ENCODE data around the gene AGBL3.

The AGBL3 gene

GRCh38 chr7:135150072-135150782 lies 163.9 kb downstream of the AGBL3 start:
- DNase-seq (ENCODE audit: low spot score) = no peak
- in situ Hi-C loops (cut with MboI; ENCODE audit: low pct_unique_long_range_greater_than_20kb, low sequenced_read_pairs, unreplicated experiment) = loop anchor here (10.0 kb wide), 1 partner anchor 155 kb away; no protein-coding TSS in a partner anchor
- TF ChIP-seq, protein P1, sequence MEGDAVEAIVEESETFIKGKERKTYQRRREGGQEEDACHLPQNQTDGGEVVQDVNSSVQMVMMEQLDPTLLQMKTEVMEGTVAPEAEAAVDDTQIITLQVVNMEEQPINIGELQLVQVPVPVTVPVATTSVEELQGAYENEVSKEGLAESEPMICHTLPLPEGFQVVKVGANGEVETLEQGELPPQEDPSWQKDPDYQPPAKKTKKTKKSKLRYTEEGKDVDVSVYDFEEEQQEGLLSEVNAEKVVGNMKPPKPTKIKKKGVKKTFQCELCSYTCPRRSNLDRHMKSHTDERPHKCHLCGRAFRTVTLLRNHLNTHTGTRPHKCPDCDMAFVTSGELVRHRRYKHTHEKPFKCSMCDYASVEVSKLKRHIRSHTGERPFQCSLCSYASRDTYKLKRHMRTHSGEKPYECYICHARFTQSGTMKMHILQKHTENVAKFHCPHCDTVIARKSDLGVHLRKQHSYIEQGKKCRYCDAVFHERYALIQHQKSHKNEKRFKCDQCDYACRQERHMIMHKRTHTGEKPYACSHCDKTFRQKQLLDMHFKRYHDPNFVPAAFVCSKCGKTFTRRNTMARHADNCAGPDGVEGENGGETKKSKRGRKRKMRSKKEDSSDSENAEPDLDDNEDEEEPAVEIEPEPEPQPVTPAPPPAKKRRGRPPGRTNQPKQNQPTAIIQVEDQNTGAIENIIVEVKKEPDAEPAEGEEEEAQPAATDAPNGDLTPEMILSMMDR (IDR thresholded peaks at IDR 0.05; ENCODE audit: extremely low read depth, insufficient read depth, missing control alignments) = peak; percentile 1

DNA sequence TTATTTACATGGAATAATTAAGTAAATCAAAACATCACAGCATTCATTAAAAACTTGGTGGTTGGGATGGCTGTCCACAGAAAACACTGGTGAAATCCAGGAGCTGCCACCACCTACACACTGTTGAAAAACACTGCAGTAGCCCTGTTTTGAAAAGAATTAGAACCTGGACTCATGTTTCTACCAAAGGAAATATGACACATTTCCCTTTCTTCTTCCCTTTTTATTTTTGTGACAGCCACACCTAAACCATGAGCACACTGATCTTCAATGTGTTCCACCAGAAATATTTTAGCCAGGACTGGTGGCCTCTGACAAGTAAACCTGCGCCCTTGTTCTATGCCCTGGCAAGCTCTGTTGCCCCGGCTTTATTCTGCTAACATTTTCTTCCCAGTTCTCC lies 164.8 kb downstream of the AGBL3 start:
- in situ Hi-C loops (cut with MboI; ENCODE audit: low pct_unique_long_range_greater_than_20kb, low sequenced_read_pairs, unreplicated experiment) = loop anchor here (10.0 kb wide), 1 partner anchor 156 kb away; no protein-coding TSS in a partner anchor

DNA sequence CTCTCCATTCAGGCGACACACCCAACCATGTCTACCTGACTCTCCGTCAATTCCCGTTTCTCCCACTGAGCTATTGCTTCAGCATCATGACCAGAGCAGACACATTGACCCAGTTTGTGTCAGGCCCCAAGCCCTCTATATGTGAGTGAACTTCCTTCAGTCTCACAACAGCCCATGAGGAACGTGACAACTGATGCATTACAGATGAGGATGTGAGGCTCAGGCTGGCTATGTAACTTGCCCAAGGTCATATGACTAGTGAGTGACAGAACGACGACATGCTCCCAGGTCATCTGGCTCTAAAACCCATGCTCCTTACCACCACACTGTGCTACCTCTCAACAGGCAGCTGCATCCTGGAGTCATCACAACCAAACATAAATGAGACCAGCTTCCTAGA lies 165.2 kb downstream of the AGBL3 start:
- in situ Hi-C loops (cut with MboI; ENCODE audit: low pct_unique_long_range_greater_than_20kb, low sequenced_read_pairs, unreplicated experiment) = loop anchor here (10.0 kb wide), 1 partner anchor 157 kb away; no protein-coding TSS in a partner anchor
- TF ChIP-seq, protein P1 (IDR thresholded peaks at IDR 0.05; ENCODE audit: extremely low read depth, insufficient read depth, missing control alignments) = no peak
- no peak for DNase-seq (ENCODE audit: low spot score)

More for the DNA sequence above, 164.8 kb downstream of the AGBL3 start:
- TF ChIP-seq, protein P1 (IDR thresholded peaks at IDR 0.05; ENCODE audit: extremely low read depth, insufficient read depth, missing control alignments) = no peak
- no peak for DNase-seq (ENCODE audit: low spot score)

DNA sequence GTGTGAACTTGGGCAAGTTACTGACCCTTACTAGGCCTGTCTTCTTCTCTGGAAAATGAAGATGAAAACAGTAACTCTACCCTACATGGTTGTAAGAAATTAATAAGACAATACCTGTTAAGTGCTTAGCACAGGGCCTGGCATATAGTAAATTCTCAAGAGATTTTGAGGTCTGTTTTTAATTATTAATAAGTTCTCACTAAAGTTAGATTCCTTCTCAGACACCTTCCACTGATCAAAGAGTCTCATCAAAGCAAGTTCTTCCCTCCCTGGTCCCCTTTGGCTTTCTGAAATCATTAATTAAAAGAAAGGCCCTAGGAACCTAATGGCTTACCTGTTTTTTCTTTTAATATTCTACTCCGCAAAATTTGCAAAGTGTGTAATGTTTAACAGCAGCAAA lies 166.1 kb downstream of the AGBL3 start:
- TF ChIP-seq, protein P1 (IDR thresholded peaks at IDR 0.05; ENCODE audit: extremely low read depth, insufficient read depth, missing control alignments) = no peak
- in situ Hi-C loops (cut with MboI; ENCODE audit: low pct_unique_long_range_greater_than_20kb, low sequenced_read_pairs, unreplicated experiment) = loop anchor here (10.0 kb wide), 1 partner anchor 158 kb away; no protein-coding TSS in a partner anchor
- DNase-seq (ENCODE audit: low spot score) = no peak

DNA sequence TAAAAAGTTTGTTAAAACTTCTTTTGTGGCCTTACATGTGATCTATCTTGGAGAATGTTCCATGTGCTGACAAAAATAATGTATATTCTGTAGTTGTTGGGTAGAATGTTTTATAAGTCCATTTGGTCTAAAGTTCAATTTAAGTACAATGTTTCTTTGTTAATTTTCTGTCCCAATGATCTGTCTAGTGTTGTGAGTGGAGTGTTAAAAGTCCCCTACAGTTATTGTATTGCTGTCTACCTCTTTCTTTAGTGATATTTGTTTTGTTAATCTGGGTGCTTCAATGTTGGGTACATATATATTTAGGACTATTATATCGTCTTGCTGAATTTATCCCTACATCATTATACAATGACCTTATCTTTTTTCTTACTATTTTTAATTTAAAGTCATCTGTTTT lies 168.4 kb downstream of the AGBL3 start:
- TF ChIP-seq, protein P1 (IDR thresholded peaks at IDR 0.05; ENCODE audit: extremely low read depth, insufficient read depth, missing control alignments) = no peak
- DNase-seq (ENCODE audit: low spot score) = no peak
- in situ Hi-C loops (cut with MboI; ENCODE audit: low pct_unique_long_range_greater_than_20kb, low sequenced_read_pairs, unreplicated experiment) = loop anchor here (10.0 kb wide), 1 partner anchor 160 kb away; no protein-coding TSS in a partner anchor

DNA sequence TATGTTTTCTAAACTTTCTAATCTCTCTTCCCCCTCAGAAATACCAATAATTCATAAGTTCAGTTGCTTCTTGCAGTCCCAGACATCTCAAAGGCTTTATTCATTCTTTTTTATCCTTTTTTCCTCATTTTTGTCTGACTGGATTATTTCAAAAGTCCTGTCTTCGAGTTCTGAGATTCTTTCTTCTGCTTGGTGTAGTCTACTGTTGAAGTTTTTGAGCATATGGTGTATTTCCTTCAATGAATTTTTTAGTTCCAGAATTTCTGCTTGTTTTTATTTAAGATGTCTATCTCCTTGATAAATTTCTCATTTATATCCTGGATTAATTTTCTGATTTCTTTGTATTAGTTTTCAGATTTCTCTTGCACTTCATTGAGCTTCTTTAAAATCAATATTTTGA lies 170.0 kb downstream of the AGBL3 start:
- in situ Hi-C loops (cut with MboI; ENCODE audit: low pct_unique_long_range_greater_than_20kb, low sequenced_read_pairs, unreplicated experiment) = loop anchor here (10.0 kb wide), 1 partner anchor 161 kb away; no protein-coding TSS in a partner anchor
- TF ChIP-seq, protein P1 (IDR thresholded peaks at IDR 0.05; ENCODE audit: extremely low read depth, insufficient read depth, missing control alignments) = no peak
- DNase-seq (ENCODE audit: low spot score) = no peak

Measured in GM13977 (cell line).